A549 (cell line): ENCODE measurements around the gene EDN2. TPM values are rescaled to one million over a fixed set of nuclear protein-coding genes. Genes with fewer than 3 reads are reported as not detected.
A peak's percentile ranks its signal among the peaks of the same experiment; 100 is the strongest.

Source experiments
- ATAC-seq, 2 experiments: fragments of 200-7000 bp in 1 of 2; fragments of >200 bp in 1 of 2; cut with Nextera tagmentation in 1 of 2; cut with Tn5 transposase in 1 of 2; 3 replicates each; pipeline versions ENCODE4 v1.8.0 to v1.9.1; 2018 to 2020; ENCODE audit warnings: mild to moderate bottlenecking in 1 of 2, moderate library complexity in 1 of 2
- CTCF ChIA-PET: fragments of 300-600 bp; sonication (Branson Sonifier 250); formaldehyde crosslinking; extraction: SDS; loops from one replicate; lab custom pipeline; 2021; ENCODE audit warnings: antibody characterized with exemption, inconsistent platforms; lab: Yijun Ruan, JAX
- POLR2A ChIA-PET: fragments of 350-600 bp; formaldehyde crosslinking; extraction: SDS; loops from one replicate; lab custom pipeline; 2021; ENCODE audit warnings: antibody characterized with exemption, inconsistent platforms; lab: Yijun Ruan, JAX
- DNase-seq, 2 experiments: peaks; one replicate each; pipeline versions ENCODE4 v3.0.0 to v3.0.0-alpha.2; 2011 to 2016; ENCODE audit warnings: low read depth in 1 of 2, low spot score in 1 of 2
- FAIRE-seq: peaks from 2 replicates; lab custom pipeline; 2011; peaks lifted over from hg19 to GRCh38; lab: Jason Lieb, UNC
- H3K27ac ChIP-seq, 2 experiments: fragments of >200 bp; sonication (Bioruptor Twin); formaldehyde crosslinking; 3 replicates each; pipeline ENCODE4 v1.5.1; 2016 to 2017
- H3K4me1 ChIP-seq: fragments of >200 bp; sonication (Bioruptor Twin); formaldehyde crosslinking; 3 replicates; pipeline ENCODE4 v1.6.1; 2016
- H3K4me2 ChIP-seq: fragments of >200 bp; sonication (Bioruptor Twin); formaldehyde crosslinking; 3 replicates; pipeline ENCODE4 v1.6.1; 2016
- H3K4me3 ChIP-seq: fragments of >200 bp; sonication (Bioruptor Twin); formaldehyde crosslinking; 3 replicates; pipeline ENCODE4 v1.5.1; 2016
- H3K9me3 ChIP-seq: fragments of >200 bp; sonication (Bioruptor Twin); formaldehyde crosslinking; 3 replicates; pipeline ENCODE4 v1.6.1; 2016
- BHLHE40 ChIP-seq: IDR thresholded peaks from 2 replicates; pipeline ENCODE4 v1.6.1; 2012; ENCODE audit warnings: low read depth, low read length, inconsistent platforms
- CBX2 ChIP-seq: fragments of 200-600 bp; sonication (generic); IDR thresholded peaks from 2 replicates; pipeline ENCODE4 v1.6.1; 2016; ENCODE audit warnings: low read depth, mild to moderate bottlenecking, borderline replicate concordance
- CBX8 ChIP-seq: fragments of 200-600 bp; sonication (generic); IDR thresholded peaks from 2 replicates; pipeline ENCODE4 v1.6.1; 2016
- EHF ChIP-seq: fragments of 250-450 bp; sonication (Bioruptor Pico); IDR thresholded peaks from 2 replicates; pipeline ENCODE4 v1.5.0; 2020; ENCODE audit warnings: mild to moderate bottlenecking
- EHMT2 ChIP-seq: fragments of 200-600 bp; sonication (generic); IDR thresholded peaks from 2 replicates; pipeline ENCODE4 v1.6.1; 2016; ENCODE audit warnings: antibody characterized with exemption, low read depth, mild to moderate bottlenecking, moderate library complexity
- ESRRA ChIP-seq: fragments of 150-350 bp; IDR thresholded peaks from 2 replicates; pipeline ENCODE4 v1.6.1; 2014; ENCODE audit warnings: mild to moderate bottlenecking, low read length, borderline replicate concordance
- FOXS1 ChIP-seq: fragments of 250-450 bp; sonication (Bioruptor Pico); IDR thresholded peaks from 2 replicates; pipeline ENCODE4 v1.5.0; 2020; ENCODE audit warnings: mild to moderate bottlenecking, moderate library complexity
- GATA3 ChIP-seq: IDR thresholded peaks from 2 replicates; pipeline ENCODE4 v1.6.1; 2012; ENCODE audit warnings: borderline replicate concordance
- HEYL ChIP-seq: fragments of 250-450 bp; sonication (Bioruptor Pico); IDR thresholded peaks from 2 replicates; pipeline ENCODE4 v1.8.0; 2021; ENCODE audit warnings: mild to moderate bottlenecking, moderate library complexity
- HOXA7 ChIP-seq: fragments of 250-450 bp; sonication (Bioruptor Pico); IDR thresholded peaks from 2 replicates; pipeline ENCODE4 v1.5.0; 2020; ENCODE audit warnings: mild to moderate bottlenecking, moderate library complexity
- HOXB5 ChIP-seq: fragments of 250-450 bp; sonication (Bioruptor Pico); IDR thresholded peaks from 2 replicates; pipeline ENCODE4 v1.5.0; 2020; ENCODE audit warnings: mild to moderate bottlenecking, moderate library complexity
- MAZ ChIP-seq: fragments of 150-350 bp; IDR thresholded peaks from 2 replicates; pipeline ENCODE4 v1.6.1; 2014; ENCODE audit warnings: antibody characterized with exemption, low read depth, low read length, borderline replicate concordance
- NFE2L2 ChIP-seq: fragments of 150-350 bp; conservative IDR thresholded peaks from 2 replicates; pipeline ENCODE4 v1.6.1; 2014; ENCODE audit warnings: low read length
- NPAS2 ChIP-seq: fragments of 250-450 bp; sonication (Bioruptor Pico); IDR thresholded peaks from 2 replicates; pipeline ENCODE4 v1.8.0; 2022; ENCODE audit warnings: mild to moderate bottlenecking, moderate library complexity, borderline replicate concordance
- NR3C1 ChIP-seq: fragments of >200 bp; sonication (Bioruptor Twin); formaldehyde crosslinking; IDR thresholded peaks from 3 replicates; pipeline ENCODE4 v1.6.1; 2017
- PHF8 ChIP-seq: fragments of 200-600 bp; sonication (generic); IDR thresholded peaks from 2 replicates; pipeline ENCODE4 v1.6.1; 2016; ENCODE audit warnings: low read depth, mild to moderate bottlenecking, antibody characterized with exemption, moderate library complexity, borderline replicate concordance
- POLR2A ChIP-seq: IDR thresholded peaks from 2 replicates; pipeline ENCODE4 v1.6.1; 2012; ENCODE audit warnings: mild to moderate bottlenecking, low read length
- RAD21 ChIP-seq, 2 experiments: fragments of >200 bp in 1 of 2; sonication (Bioruptor Twin) in 1 of 2; formaldehyde crosslinking in 1 of 2; IDR thresholded peaks in 1 of 2; conservative IDR thresholded peaks in 1 of 2; 2 replicates in 1 of 2; 3 replicates in 1 of 2; pipeline ENCODE4 v1.6.1; 2012 to 2018; ENCODE audit warnings: inconsistent platforms in 1 of 2
- RCOR1 ChIP-seq: fragments of 150-350 bp; IDR thresholded peaks from 2 replicates; pipeline ENCODE4 v1.6.1; 2014; ENCODE audit warnings: antibody characterized with exemption, low read length, low read depth
- RFX5 ChIP-seq: fragments of 450-650 bp; IDR thresholded peaks from 2 replicates; pipeline ENCODE4 v1.7.1; 2014; ENCODE audit warnings: antibody characterized with exemption, mild to moderate bottlenecking, moderate library complexity
- TFCP2L1 ChIP-seq: fragments of 250-450 bp; sonication (Bioruptor Pico); IDR thresholded peaks from 2 replicates; pipeline ENCODE4 v1.5.0; 2021; ENCODE audit warnings: mild to moderate bottlenecking
- ZC3H11A ChIP-seq: fragments of 450-650 bp; IDR thresholded peaks from 2 replicates; pipeline ENCODE4 v1.6.1; 2014; ENCODE audit warnings: antibody characterized with exemption, mild to moderate bottlenecking
- ZFP36 ChIP-seq: fragments of 450-650 bp; IDR thresholded peaks from 2 replicates; pipeline ENCODE4 v1.6.1; 2014; ENCODE audit warnings: borderline replicate concordance; ENCODE audit not compliant: partially characterized antibody
- ZNF302 ChIP-seq: fragments of 250-450 bp; sonication (Bioruptor Pico); IDR thresholded peaks from 2 replicates; pipeline ENCODE4 v1.9.0; 2021; ENCODE audit warnings: inconsistent platforms, mild to moderate bottlenecking, moderate library complexity
- WGBS: methylation state at CpG from one replicate; pipeline ENCODE4 v1.1.6; 2017; ENCODE audit errors: missing lambda C conversion rate; 5-methylcytosine and 5-hydroxymethylcytosine counted together
- polyA plus RNA-seq, 4 experiments: library from polyadenylated mRNA; depleted of rRNA in 3 of 4; stranded (reverse); fragments of >200 nt; fragmentation: RNase III in 1 of 4; extraction: RNeasy Plus Mini Kit Qiagen cat#74134 plus additional on column Dnase treatment in 1 of 4; gene quantifications; 2 replicates in 3 of 4; 3 replicates in 1 of 4; pipeline ENCODE4 v1.2.3, GENCODE V29; 2011 to 2017
- TF ChIP-seq, protein P1 (sequence below): IDR thresholded peaks from 2 replicates; pipeline ENCODE4 v1.6.1; 2012
- TF ChIP-seq, protein P2 (sequence below): fragments of 200-600 bp; sonication (generic); IDR thresholded peaks from 2 replicates; pipeline ENCODE4 v1.6.1; 2016; ENCODE audit warnings: antibody characterized with exemption, mild to moderate bottlenecking, moderate library complexity
- TF ChIP-seq, protein P3 (sequence below): fragments of >200 bp; sonication (Bioruptor Twin); formaldehyde crosslinking; IDR thresholded peaks from 3 replicates; pipeline ENCODE4 v1.5.1; 2016
- TF ChIP-seq, protein P4 (sequence below): fragments of >200 bp; sonication (Bioruptor Twin); formaldehyde crosslinking; IDR thresholded peaks from 2 replicates; pipeline ENCODE4 v1.6.1; 2016
- TF ChIP-seq, protein P5 (sequence below): IDR thresholded peaks from 2 replicates; pipeline ENCODE4 v1.6.1; 2012
- TF ChIP-seq, protein P6 (sequence below): fragments of 150-350 bp; IDR thresholded peaks from 2 replicates; pipeline ENCODE4 v1.6.1; 2014; ENCODE audit warnings: low read depth, mild to moderate bottlenecking, low read length
- TF ChIP-seq, protein P7 (sequence below): fragments of 250-450 bp; sonication (Bioruptor Pico); IDR thresholded peaks from 2 replicates; pipeline ENCODE4 v1.5.0; 2021; ENCODE audit warnings: mild to moderate bottlenecking, moderate library complexity, borderline replicate concordance

The EDN2 gene
- polyA plus RNA-seq, 2 of the 4 experiments (the other 2 are of a cell fraction) = 1.2 to 3.2 TPM

DNA sequence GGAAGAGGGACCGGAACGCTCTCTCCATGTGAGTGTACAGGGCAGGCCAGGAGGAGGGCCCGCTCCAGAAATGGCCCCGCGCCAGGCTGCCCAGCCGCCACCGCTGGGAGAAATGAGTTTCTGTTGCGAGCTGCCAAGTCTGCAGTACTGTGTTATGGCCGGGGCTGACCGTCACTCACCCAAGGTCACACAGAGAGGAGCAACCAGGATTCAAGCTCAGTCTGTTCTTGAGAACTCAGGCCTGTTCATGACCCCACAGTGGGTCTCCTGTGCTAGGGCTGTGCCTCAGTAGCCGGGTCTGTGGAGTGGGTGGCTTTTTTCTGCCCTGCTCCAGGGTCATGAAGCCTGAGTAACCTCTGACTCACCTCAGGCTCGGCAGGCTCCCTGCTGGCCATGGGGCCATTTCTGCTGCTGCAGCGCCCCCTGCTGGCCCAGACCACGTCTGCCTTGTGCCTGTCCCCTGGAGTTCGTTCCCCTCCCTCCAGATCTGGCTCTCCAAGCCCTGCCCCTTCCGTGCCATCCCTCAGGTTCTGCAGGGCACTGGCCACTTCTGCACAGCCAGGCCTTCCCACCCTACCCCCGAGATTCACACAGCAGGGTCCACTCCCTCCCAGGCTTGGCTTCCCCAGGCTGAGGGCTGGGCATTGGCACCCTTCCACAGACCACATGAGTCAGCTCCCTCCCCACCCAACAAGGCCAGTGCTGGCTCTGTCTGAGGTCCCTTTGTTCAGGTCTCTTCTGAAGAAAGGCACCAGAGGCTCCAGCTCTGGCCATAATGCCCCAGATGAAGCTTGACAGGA is 51.8 kb downstream of the EDN2 start:
- WGBS = 27% methylated on average over 4 of the region's 17 CpGs
- FAIRE-seq (no peak), ATAC-seq (peak; percentile 91 to 98), DNase-seq (peak; percentile 87)
- Histone ChIP-seq H3K4me2 (peak overlapping the region; percentile 82), H3K4me3 (0 out of 3 replicates have a peak overlapping the region, but pooled peaks have one; percentile 15), H3K9me3 (no peaks in the 10 kb centered on the region), H3K27ac (peak overlapping the region; percentile 80 to 90), H3K4me1 (peaks cover 23% of the 10 kb centered on the region)
- ChIA-PET POLR2A (interaction anchor here (1.4 kb wide), 1 partner anchor 407 kb away, joined by 3 read pairs; no protein-coding TSS in a partner anchor), CTCF (interaction anchor here (0.6 to 8.5 kb wide), 48 partner anchors 12 to 1292 kb away, joined by 3 to 107 read pairs (median 4); no protein-coding TSS in a partner anchor)
- TF ChIP-seq GATA3 (no peak), FOXS1 (no peak), PHF8 (no peak), EHF (CRISPR knock-in tag) (no peak), HOXA7 (CRISPR knock-in tag) (no peak), RAD21 (conservative IDR thresholded peaks at IDR 0.05 in 1 of 2, IDR thresholded peaks at IDR 0.05 in 1 of 2) (peak; percentile 92 to 93), RFX5 (no peak), CBX2 (no peak), NFE2L2 (no peak), ZNF302 (CRISPR knock-in tag) (no peak), NPAS2 (CRISPR knock-in tag) (no peak), ESRRA (peak; percentile 77; the same call in 1 of the 2 replicates), HOXB5 (CRISPR knock-in tag) (no peak), ZFP36 (no peak), BHLHE40 (no peak), RCOR1 (no peak), CBX8 (no peak), TFCP2L1 (CRISPR knock-in tag) (no peak), HEYL (CRISPR knock-in tag) (no peak), EHMT2 (no peak), ZC3H11A (no peak), POLR2A (no peak), MAZ (no peak), NR3C1 (no peak)
- TF ChIP-seq, protein P1, sequence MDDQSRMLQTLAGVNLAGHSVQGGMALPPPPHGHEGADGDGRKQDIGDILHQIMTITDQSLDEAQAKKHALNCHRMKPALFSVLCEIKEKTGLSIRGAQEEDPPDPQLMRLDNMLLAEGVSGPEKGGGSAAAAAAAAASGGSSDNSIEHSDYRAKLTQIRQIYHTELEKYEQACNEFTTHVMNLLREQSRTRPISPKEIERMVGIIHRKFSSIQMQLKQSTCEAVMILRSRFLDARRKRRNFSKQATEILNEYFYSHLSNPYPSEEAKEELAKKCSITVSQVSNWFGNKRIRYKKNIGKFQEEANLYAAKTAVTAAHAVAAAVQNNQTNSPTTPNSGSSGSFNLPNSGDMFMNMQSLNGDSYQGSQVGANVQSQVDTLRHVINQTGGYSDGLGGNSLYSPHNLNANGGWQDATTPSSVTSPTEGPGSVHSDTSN = no peak
- TF ChIP-seq, protein P2, sequence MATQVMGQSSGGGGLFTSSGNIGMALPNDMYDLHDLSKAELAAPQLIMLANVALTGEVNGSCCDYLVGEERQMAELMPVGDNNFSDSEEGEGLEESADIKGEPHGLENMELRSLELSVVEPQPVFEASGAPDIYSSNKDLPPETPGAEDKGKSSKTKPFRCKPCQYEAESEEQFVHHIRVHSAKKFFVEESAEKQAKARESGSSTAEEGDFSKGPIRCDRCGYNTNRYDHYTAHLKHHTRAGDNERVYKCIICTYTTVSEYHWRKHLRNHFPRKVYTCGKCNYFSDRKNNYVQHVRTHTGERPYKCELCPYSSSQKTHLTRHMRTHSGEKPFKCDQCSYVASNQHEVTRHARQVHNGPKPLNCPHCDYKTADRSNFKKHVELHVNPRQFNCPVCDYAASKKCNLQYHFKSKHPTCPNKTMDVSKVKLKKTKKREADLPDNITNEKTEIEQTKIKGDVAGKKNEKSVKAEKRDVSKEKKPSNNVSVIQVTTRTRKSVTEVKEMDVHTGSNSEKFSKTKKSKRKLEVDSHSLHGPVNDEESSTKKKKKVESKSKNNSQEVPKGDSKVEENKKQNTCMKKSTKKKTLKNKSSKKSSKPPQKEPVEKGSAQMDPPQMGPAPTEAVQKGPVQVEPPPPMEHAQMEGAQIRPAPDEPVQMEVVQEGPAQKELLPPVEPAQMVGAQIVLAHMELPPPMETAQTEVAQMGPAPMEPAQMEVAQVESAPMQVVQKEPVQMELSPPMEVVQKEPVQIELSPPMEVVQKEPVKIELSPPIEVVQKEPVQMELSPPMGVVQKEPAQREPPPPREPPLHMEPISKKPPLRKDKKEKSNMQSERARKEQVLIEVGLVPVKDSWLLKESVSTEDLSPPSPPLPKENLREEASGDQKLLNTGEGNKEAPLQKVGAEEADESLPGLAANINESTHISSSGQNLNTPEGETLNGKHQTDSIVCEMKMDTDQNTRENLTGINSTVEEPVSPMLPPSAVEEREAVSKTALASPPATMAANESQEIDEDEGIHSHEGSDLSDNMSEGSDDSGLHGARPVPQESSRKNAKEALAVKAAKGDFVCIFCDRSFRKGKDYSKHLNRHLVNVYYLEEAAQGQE = no peak
- TF ChIP-seq, protein P3, sequence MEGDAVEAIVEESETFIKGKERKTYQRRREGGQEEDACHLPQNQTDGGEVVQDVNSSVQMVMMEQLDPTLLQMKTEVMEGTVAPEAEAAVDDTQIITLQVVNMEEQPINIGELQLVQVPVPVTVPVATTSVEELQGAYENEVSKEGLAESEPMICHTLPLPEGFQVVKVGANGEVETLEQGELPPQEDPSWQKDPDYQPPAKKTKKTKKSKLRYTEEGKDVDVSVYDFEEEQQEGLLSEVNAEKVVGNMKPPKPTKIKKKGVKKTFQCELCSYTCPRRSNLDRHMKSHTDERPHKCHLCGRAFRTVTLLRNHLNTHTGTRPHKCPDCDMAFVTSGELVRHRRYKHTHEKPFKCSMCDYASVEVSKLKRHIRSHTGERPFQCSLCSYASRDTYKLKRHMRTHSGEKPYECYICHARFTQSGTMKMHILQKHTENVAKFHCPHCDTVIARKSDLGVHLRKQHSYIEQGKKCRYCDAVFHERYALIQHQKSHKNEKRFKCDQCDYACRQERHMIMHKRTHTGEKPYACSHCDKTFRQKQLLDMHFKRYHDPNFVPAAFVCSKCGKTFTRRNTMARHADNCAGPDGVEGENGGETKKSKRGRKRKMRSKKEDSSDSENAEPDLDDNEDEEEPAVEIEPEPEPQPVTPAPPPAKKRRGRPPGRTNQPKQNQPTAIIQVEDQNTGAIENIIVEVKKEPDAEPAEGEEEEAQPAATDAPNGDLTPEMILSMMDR = peak; percentile 92
- TF ChIP-seq, protein P4, sequence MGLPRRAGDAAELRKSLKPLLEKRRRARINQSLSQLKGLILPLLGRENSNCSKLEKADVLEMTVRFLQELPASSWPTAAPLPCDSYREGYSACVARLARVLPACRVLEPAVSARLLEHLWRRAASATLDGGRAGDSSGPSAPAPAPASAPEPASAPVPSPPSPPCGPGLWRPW = no peak
- TF ChIP-seq, protein P5, sequence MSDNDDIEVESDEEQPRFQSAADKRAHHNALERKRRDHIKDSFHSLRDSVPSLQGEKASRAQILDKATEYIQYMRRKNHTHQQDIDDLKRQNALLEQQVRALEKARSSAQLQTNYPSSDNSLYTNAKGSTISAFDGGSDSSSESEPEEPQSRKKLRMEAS = peak; percentile 75
- TF ChIP-seq, protein P6, sequence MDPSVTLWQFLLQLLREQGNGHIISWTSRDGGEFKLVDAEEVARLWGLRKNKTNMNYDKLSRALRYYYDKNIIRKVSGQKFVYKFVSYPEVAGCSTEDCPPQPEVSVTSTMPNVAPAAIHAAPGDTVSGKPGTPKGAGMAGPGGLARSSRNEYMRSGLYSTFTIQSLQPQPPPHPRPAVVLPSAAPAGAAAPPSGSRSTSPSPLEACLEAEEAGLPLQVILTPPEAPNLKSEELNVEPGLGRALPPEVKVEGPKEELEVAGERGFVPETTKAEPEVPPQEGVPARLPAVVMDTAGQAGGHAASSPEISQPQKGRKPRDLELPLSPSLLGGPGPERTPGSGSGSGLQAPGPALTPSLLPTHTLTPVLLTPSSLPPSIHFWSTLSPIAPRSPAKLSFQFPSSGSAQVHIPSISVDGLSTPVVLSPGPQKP = no peak
- TF ChIP-seq, protein P7, sequence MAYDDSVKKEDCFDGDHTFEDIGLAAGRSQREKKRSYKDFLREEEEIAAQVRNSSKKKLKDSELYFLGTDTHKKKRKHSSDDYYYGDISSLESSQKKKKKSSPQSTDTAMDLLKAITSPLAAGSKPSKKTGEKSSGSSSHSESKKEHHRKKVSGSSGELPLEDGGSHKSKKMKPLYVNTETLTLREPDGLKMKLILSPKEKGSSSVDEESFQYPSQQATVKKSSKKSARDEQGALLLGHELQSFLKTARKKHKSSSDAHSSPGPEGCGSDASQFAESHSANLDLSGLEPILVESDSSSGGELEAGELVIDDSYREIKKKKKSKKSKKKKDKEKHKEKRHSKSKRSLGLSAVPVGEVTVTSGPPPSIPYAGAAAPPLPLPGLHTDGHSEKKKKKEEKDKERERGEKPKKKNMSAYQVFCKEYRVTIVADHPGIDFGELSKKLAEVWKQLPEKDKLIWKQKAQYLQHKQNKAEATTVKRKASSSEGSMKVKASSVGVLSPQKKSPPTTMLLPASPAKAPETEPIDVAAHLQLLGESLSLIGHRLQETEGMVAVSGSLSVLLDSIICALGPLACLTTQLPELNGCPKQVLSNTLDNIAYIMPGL (CRISPR knock-in tag) = no peak
